Body of pancreas (tissue), 4 donors: Measurements from ENCODE around the gene KAT6B.

Experiments used
- CTCF ChIP-seq, 7 experiments: fragments of 450-650 bp in 4 of 7; fragments of 200-600 bp in 3 of 7; sonication (generic) in 3 of 7; IDR thresholded peaks; one replicate each; pipeline ENCODE4 v1.5.1; 2016 to 2019; ENCODE audit warnings: antibody characterized with exemption in 7 of 7
- POLR2A ChIP-seq, 3 donors: fragments of 450-650 bp; IDR thresholded peaks; one replicate each; pipeline ENCODE4 v1.6.1; 2016; ENCODE audit warnings: antibody characterized with exemption in 3 of 3, mild to moderate bottlenecking in 2 of 3

GRCh38 chr10:75080554-75080953 is 254.2 kb downstream of the KAT6B start:
- TF ChIP-seq CTCF (IDR thresholded peaks at IDR 0.05) (no peak), POLR2A (IDR thresholded peaks at IDR 0.05) (no peak)
